ENCODE data around the gene PSMA1.
A peak's percentile ranks its signal among the peaks of the same experiment; 100 is the strongest.

Gene PSMA1

DNA sequence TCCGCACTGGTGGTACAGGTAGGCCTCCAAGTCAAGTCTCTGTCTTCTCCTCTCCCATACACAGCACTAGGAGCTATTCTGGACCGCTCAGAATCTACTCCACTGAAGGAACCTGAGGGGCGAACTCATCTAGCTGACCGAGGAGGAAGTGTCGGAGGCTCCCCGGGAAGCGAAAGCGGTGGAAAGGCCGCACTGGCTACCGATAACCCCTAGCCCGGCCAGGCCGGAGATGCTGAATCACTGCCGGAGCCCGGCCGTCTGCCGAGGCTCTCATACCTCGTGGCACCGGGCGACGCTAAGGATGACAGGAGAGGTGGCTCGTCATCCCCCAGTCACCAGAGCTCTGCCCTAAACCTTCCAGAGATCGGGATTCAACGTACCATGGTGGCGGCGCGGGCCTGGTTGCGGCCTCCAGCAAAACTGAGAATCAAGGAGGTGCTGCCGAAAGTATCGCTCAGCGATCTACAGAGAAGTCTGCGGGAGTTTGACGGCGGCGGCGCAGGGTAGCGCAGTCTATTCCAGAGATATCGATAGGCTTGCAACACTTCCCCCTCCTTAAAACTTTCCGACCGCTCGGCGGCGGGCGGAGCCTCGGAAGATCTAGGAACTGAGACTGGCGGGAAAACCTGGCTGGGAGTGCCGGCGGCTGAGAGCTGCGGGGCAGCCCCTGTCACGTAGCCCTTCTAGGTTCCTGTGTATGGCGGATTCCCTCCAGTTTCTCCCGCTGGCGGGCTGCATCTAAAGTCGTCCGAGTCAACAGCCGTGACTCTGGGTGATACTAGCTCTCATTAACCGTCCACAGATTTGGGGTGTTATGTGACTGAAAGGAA, at the start of gene PSMA1 (continued):
- TF ChIP-seq, protein P1, sequence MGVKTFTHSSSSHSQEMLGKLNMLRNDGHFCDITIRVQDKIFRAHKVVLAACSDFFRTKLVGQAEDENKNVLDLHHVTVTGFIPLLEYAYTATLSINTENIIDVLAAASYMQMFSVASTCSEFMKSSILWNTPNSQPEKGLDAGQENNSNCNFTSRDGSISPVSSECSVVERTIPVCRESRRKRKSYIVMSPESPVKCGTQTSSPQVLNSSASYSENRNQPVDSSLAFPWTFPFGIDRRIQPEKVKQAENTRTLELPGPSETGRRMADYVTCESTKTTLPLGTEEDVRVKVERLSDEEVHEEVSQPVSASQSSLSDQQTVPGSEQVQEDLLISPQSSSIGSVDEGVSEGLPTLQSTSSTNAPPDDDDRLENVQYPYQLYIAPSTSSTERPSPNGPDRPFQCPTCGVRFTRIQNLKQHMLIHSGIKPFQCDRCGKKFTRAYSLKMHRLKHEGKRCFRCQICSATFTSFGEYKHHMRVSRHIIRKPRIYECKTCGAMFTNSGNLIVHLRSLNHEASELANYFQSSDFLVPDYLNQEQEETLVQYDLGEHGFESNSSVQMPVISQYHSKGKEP (tag by site-specific recombination; IDR thresholded peaks at IDR 0.05): peak; percentile 54
- peak; percentile 92 for TF ChIP-seq ZNF341 (tag by site-specific recombination; IDR thresholded peaks at IDR 0.05; ENCODE audit: low read depth)
- TF ChIP-seq ZNF350 (tag by site-specific recombination; IDR thresholded peaks at IDR 0.05): no peak
- TF ChIP-seq ZNF677 (tag by site-specific recombination; IDR thresholded peaks at IDR 0.05): no peak
- peak; percentile 73 for TF ChIP-seq ZXDB (tag by site-specific recombination; IDR thresholded peaks at IDR 0.05)
- peak; percentile 23; the same call in 1 of the 2 replicates for TF ChIP-seq ZBTB8A (tag by site-specific recombination; IDR thresholded peaks at IDR 0.05)
- TF ChIP-seq ZNF155 (tag by site-specific recombination; IDR thresholded peaks at IDR 0.05): no peak
- no peak for TF ChIP-seq ZBTB21 (tag by site-specific recombination; IDR thresholded peaks at IDR 0.05)
- TF ChIP-seq ZNF629 (tag by site-specific recombination; IDR thresholded peaks at IDR 0.05): 0 out of 2 replicates have a peak, but pooled peaks have one; percentile 44
- no peak for TF ChIP-seq ZNF169 (tag by site-specific recombination; IDR thresholded peaks at IDR 0.05)
- TF ChIP-seq ZNF473 (tag by site-specific recombination; IDR thresholded peaks at IDR 0.05): no peak
- TF ChIP-seq, protein P2, sequence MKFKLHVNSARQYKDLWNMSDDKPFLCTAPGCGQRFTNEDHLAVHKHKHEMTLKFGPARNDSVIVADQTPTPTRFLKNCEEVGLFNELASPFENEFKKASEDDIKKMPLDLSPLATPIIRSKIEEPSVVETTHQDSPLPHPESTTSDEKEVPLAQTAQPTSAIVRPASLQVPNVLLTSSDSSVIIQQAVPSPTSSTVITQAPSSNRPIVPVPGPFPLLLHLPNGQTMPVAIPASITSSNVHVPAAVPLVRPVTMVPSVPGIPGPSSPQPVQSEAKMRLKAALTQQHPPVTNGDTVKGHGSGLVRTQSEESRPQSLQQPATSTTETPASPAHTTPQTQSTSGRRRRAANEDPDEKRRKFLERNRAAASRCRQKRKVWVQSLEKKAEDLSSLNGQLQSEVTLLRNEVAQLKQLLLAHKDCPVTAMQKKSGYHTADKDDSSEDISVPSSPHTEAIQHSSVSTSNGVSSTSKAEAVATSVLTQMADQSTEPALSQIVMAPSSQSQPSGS (tag by site-specific recombination; IDR thresholded peaks at IDR 0.05; ENCODE audit: low read depth): no peak
- TF ChIP-seq ZNF654 (tag by site-specific recombination; IDR thresholded peaks at IDR 0.05; ENCODE audit: low read depth): no peak
- TF ChIP-seq ZNF76 (tag by site-specific recombination; IDR thresholded peaks at IDR 0.05; ENCODE audit: borderline replicate concordance, low read depth): no peak
- TF ChIP-seq BCL11B (tag by site-specific recombination; IDR thresholded peaks at IDR 0.05; ENCODE audit: low read depth): no peak
- TF ChIP-seq, protein P3, sequence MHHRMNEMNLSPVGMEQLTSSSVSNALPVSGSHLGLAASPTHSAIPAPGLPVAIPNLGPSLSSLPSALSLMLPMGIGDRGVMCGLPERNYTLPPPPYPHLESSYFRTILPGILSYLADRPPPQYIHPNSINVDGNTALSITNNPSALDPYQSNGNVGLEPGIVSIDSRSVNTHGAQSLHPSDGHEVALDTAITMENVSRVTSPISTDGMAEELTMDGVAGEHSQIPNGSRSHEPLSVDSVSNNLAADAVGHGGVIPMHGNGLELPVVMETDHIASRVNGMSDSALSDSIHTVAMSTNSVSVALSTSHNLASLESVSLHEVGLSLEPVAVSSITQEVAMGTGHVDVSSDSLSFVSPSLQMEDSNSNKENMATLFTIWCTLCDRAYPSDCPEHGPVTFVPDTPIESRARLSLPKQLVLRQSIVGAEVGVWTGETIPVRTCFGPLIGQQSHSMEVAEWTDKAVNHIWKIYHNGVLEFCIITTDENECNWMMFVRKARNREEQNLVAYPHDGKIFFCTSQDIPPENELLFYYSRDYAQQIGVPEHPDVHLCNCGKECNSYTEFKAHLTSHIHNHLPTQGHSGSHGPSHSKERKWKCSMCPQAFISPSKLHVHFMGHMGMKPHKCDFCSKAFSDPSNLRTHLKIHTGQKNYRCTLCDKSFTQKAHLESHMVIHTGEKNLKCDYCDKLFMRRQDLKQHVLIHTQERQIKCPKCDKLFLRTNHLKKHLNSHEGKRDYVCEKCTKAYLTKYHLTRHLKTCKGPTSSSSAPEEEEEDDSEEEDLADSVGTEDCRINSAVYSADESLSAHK (tag by site-specific recombination; IDR thresholded peaks at IDR 0.05): no peak
- TF ChIP-seq TCF7L2 (IDR thresholded peaks at IDR 0.05; ENCODE audit: borderline replicate concordance, low read depth, low read length): no peak; the same call in 1 of the 2 replicates
- TF ChIP-seq ZNF157 (tag by site-specific recombination; IDR thresholded peaks at IDR 0.05): no peak
- TF ChIP-seq, protein P4, sequence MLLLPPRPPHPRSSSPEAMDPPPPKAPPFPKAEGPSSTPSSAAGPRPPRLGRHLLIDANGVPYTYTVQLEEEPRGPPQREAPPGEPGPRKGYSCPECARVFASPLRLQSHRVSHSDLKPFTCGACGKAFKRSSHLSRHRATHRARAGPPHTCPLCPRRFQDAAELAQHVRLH (tag by site-specific recombination; IDR thresholded peaks at IDR 0.05): no peak
- TF ChIP-seq ZNF792 (tag by site-specific recombination; IDR thresholded peaks at IDR 0.05): no peak
- TF ChIP-seq MZF1 (tag by site-specific recombination; IDR thresholded peaks at IDR 0.05; ENCODE audit: borderline replicate concordance): no peak
- TF ChIP-seq, protein P5, sequence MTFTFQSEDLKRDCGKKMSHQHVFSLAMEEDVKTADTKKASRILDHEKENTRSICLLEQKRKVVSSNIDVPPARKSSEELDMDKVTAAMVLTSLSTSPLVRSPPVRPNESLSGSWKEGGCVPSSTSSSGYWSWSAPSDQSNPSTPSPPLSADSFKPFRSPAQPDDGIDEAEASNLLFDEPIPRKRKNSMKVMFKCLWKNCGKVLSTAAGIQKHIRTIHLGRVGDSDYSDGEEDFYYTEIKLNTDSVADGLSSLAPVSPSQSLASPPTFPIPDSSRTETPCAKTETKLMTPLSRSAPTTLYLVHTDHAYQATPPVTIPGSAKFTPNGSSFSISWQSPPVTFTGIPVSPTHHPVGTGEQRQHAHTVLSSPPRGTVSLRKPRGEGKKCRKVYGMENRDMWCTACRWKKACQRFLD (tag by site-specific recombination; IDR thresholded peaks at IDR 0.05): no peak
- no peak for TF ChIP-seq ZNF223 (tag by site-specific recombination; IDR thresholded peaks at IDR 0.05)
- TF ChIP-seq ZNF335 (tag by site-specific recombination; conservative IDR thresholded peaks at IDR 0.05): peak; percentile 33; the same call in 1 of the 2 replicates
- no peak for TF ChIP-seq ZNF514 (tag by site-specific recombination; IDR thresholded peaks at IDR 0.05)
- TF ChIP-seq, protein P6, sequence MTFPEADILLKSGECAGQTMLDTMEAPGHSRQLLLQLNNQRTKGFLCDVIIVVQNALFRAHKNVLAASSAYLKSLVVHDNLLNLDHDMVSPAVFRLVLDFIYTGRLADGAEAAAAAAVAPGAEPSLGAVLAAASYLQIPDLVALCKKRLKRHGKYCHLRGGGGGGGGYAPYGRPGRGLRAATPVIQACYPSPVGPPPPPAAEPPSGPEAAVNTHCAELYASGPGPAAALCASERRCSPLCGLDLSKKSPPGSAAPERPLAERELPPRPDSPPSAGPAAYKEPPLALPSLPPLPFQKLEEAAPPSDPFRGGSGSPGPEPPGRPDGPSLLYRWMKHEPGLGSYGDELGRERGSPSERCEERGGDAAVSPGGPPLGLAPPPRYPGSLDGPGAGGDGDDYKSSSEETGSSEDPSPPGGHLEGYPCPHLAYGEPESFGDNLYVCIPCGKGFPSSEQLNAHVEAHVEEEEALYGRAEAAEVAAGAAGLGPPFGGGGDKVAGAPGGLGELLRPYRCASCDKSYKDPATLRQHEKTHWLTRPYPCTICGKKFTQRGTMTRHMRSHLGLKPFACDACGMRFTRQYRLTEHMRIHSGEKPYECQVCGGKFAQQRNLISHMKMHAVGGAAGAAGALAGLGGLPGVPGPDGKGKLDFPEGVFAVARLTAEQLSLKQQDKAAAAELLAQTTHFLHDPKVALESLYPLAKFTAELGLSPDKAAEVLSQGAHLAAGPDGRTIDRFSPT (tag by site-specific recombination; IDR thresholded peaks at IDR 0.05): no peak
- no peak for TF ChIP-seq ZNF529 (tag by site-specific recombination; IDR thresholded peaks at IDR 0.05; ENCODE audit: insufficient replicate concordance)
- TF ChIP-seq EGR2 (tag by site-specific recombination; IDR thresholded peaks at IDR 0.05; ENCODE audit: low read depth): no peak
- TF ChIP-seq, protein P7, sequence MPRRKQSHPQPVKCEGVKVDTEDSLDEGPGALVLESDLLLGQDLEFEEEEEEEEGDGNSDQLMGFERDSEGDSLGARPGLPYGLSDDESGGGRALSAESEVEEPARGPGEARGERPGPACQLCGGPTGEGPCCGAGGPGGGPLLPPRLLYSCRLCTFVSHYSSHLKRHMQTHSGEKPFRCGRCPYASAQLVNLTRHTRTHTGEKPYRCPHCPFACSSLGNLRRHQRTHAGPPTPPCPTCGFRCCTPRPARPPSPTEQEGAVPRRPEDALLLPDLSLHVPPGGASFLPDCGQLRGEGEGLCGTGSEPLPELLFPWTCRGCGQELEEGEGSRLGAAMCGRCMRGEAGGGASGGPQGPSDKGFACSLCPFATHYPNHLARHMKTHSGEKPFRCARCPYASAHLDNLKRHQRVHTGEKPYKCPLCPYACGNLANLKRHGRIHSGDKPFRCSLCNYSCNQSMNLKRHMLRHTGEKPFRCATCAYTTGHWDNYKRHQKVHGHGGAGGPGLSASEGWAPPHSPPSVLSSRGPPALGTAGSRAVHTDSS (tag by site-specific recombination; IDR thresholded peaks at IDR 0.05): no peak
